Adrenal gland (tissue), 12 donors: ENCODE data around the gene CDC42SE1. TPM values are rescaled to one million over a fixed set of nuclear protein-coding genes. Genes with fewer than 3 reads are reported as not detected.

ENCODE experiments used
- DNase-seq, 7 donors: peaks; one replicate each; pipeline ENCODE4 v3.0.0-alpha.2; 2019 to 2020
- H3K27ac ChIP-seq, 5 donors: fragments of 200-600 bp; sonication (generic) in 4 of 5; 1 replicate in 3 of 5; 2 replicates in 2 of 5; pipeline versions ENCODE4 v1.5.1 to v1.8.0; 2016 to 2020; ENCODE audit warnings: mild to moderate bottlenecking in 1 of 5
- H3K27me3 ChIP-seq: fragments of 200-600 bp; 2 replicates; pipeline ENCODE4 v1.8.0; 2021
- H3K36me3 ChIP-seq, 2 donors: fragments of 200-600 bp; replicated peaks in 1 of 2; 1 replicate in 1 of 2; 2 replicates in 1 of 2; pipeline versions ENCODE4 v1.5.1 to v1.8.0; 2018 to 2022
- H3K4me1 ChIP-seq, 2 donors: fragments of 200-600 bp; replicated peaks in 1 of 2; 1 replicate in 1 of 2; 2 replicates in 1 of 2; pipeline versions ENCODE4 v1.5.1 to v1.8.0; 2018 to 2021
- H3K4me3 ChIP-seq, 4 donors: fragments of 200-600 bp; sonication (generic) in 3 of 4; one replicate each; pipeline ENCODE4 v1.5.1; 2016 to 2018
- H3K9me3 ChIP-seq, 3 donors: fragments of 200-600 bp; sonication (generic) in 1 of 3; replicated peaks in 1 of 3; 1 replicate in 2 of 3; 2 replicates in 1 of 3; pipeline versions ENCODE4 v1.5.1 to v1.8.0; 2016 to 2021
- POLR2A ChIP-seq, 2 donors: fragments of 450-650 bp; IDR thresholded peaks; one replicate each; pipeline ENCODE4 v1.6.1; 2017; ENCODE audit warnings: antibody characterized with exemption in 2 of 2, mild to moderate bottlenecking in 2 of 2, moderate library complexity in 1 of 2
- WGBS, 4 donors: extraction: QIAGEN DNeasy Blood & Tissue Kit in 2 of 4; methylation state at CpG; one replicate each; pipeline versions ENCODE4 v1.1.5 to v1.1.7; 2013 to 2017; 5-methylcytosine and 5-hydroxymethylcytosine counted together
- intact Hi-C, 2 donors: fragments of 100-400 bp; cut with DNase I; formaldehyde crosslinking; loops; one replicate each; pipeline versions ENCODE4 v1.14.1 to v1.15.0; 2022 to 2023
- polyA plus RNA-seq, 3 donors: library from polyadenylated mRNA; stranded (reverse); fragments of 200-250 nt in 2 of 3; fragments of 350-450 nt in 1 of 3; fragmentation: Illumina TruSeq in 1 of 3; extraction: RNeasy Lipid Tissue Mini Kit (QIAGEN cat#74804) in 1 of 3; gene quantifications; one replicate each; pipeline ENCODE4 v1.2.3, GENCODE V29; 2013 to 2014
- total RNA-seq, 9 donors: library from RNA; depleted of rRNA in 4 of 9; stranded (reverse); fragments of >200 nt in 4 of 9; fragments of 120-200 nt in 1 of 9; fragmentation: NEBNext Ultra II Directional in 1 of 9; extraction: Animal tissue kit (Norgen Biotek cat#: 25700) in 1 of 9; gene quantifications; one replicate each; pipeline versions ENCODE4 v1.1.0 to v1.2.4, GENCODE V29; 2013 to 2023
- TF ChIP-seq, protein P1 (sequence below), 6 experiments: fragments of 450-650 bp in 4 of 6; fragments of 200-600 bp in 2 of 6; sonication (generic) in 1 of 6; IDR thresholded peaks; 1 replicate in 5 of 6; 2 replicates in 1 of 6; pipeline versions ENCODE4 v1.5.1 to v1.8.0; 2016 to 2021; ENCODE audit warnings: antibody characterized with exemption in 6 of 6, mild to moderate bottlenecking in 2 of 6, moderate library complexity in 1 of 6
- donor health status: healthy with polysubstance abuse.
- donor health status: Bipolar disorder and iron deficiency.
- donor health status: DM: yes; HTN: yes; CAD: no.
- donor health status: DM: no; HTN: no; CAD: no.
- donor health status: DM: no; HTN: no; CAD: no.
- donor health status: DM: yes; HTN: yes; CAD: no.

CDC42SE1 gene
- total and polyA plus RNA-seq, 12 donors = 45.5 to 125 (median 85.9) TPM

DNA sequence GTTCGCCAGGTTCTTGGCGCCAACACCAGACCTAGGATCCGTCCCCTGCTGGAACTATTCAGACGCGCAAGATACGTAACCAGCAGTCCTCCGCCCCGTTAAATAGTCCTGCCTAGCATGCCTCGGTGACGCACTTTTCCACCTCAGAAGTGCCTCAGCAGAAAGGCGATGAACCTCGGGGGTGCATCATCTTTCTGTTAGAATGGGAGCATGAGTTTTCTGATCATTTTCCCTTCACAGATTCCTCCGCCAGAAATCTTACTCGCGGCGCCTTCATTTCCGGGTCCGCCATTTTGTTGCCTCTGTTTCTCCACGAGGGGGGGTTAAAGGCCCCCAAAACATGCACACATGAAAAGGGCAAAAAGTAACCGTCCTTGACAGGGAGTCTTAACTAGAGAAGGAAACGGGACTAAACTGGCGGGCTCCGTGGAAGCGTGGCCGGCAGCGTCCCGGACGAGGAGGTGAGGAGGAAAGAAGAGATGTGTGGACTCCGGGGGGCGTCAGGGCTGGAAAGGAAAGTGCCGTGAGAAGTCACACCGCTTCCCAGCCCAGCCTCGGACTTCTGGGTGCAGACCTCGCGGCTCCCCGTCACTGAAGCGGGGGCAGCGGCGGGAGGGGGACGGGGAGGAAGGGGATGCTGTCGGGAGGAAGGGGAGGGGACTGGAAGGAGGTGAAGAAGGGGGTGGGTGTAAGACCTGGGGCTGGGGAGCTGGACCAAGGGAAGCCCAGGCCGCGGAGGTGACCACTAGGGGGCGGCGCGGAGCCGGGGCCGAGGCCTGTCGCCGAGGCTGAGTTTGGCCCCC, 11.3 kb upstream of the CDC42SE1 start, which contains the start of gene GABPB2:
TSS of gene GABPB2 (plus strand) at position 288 of the 803 bp plus-strand sequence. CDS start 17,429 bp downstream, outside the sequence.
- Histone ChIP-seq H3K27me3 (no peaks in the 10 kb centered on the region), H3K36me3 (peaks cover 0 to 4% of the 10 kb centered on the region in 2 donors), H3K9me3 (no peaks in the 10 kb centered on the region), H3K4me3 (peak within 1 kb of the TSS; percentile 5 to 75 (median 66)), H3K4me1 (peaks cover 0 to 17% of the 10 kb centered on the region in 2 donors), H3K27ac (peak within 1 kb of the TSS; percentile 96 to 100 (median 98))
- TF ChIP-seq, protein P1, sequence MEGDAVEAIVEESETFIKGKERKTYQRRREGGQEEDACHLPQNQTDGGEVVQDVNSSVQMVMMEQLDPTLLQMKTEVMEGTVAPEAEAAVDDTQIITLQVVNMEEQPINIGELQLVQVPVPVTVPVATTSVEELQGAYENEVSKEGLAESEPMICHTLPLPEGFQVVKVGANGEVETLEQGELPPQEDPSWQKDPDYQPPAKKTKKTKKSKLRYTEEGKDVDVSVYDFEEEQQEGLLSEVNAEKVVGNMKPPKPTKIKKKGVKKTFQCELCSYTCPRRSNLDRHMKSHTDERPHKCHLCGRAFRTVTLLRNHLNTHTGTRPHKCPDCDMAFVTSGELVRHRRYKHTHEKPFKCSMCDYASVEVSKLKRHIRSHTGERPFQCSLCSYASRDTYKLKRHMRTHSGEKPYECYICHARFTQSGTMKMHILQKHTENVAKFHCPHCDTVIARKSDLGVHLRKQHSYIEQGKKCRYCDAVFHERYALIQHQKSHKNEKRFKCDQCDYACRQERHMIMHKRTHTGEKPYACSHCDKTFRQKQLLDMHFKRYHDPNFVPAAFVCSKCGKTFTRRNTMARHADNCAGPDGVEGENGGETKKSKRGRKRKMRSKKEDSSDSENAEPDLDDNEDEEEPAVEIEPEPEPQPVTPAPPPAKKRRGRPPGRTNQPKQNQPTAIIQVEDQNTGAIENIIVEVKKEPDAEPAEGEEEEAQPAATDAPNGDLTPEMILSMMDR (IDR thresholded peaks at IDR 0.05) = peak; percentile 75 to 93 (median 86)
- peak; percentile 10 to 51 for TF ChIP-seq POLR2A (IDR thresholded peaks at IDR 0.05)
- 0 to 2% (median 1%) methylated on average over 31 to 50 of the region's 50 CpGs for WGBS, 4 donors
- intact Hi-C loops = no loop called here
- peak; percentile 94 to 97 (median 95) for DNase-seq

DNA sequence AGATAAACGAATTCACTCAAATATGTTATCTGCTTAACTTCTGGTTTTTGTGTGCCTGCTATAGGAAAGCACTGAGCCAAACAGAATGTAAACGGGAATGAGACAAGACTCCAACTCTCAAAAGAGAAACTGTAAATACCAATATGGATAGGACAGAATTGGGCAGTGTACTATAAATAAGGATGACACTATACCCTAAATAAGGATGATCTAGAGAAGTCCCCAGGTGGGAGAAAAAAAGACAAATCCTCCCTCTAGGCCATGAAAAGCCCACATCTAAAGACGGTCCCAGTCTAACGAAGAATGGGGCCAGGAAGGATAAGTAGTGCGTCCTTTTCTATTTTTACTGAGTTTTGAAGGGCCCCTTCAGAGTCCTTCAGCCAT, 9.7 kb upstream of the CDC42SE1 start:
- H3K4me1 ChIP-seq = peaks cover 0 to 17% of the 10 kb centered on the region in 2 donors

DNA sequence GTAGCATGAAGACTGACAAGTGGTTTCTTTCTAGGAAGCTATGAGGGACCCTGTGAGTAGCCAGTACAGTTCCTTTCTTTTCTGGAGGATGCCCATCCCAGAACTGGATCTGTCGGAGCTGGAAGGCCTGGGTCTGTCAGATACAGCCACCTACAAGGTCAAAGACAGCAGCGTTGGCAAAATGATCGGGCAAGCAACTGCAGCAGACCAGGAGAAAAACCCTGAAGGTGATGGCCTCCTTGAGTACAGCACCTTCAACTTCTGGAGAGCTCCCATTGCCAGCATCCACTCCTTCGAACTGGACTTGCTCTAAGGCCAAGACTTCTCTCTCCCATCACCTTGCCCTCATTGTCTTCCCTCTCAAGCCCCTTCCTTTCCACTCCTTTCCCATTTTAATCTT, 7.8 kb upstream of the CDC42SE1 start:
- intact Hi-C loops = no loop called here

More for the DNA sequence above, 9.7 kb upstream of the CDC42SE1 start:
- no peaks in the 10 kb centered on the region for H3K36me3 ChIP-seq
- H3K27ac ChIP-seq = peak overlapping the region in 1 of 5 donors; percentile 100
- no peak overlapping the region for H3K4me3 ChIP-seq
- no peaks in the 10 kb centered on the region for H3K9me3 ChIP-seq
- DNase-seq = no peak
- no peaks in the 10 kb centered on the region for H3K27me3 ChIP-seq
- TF ChIP-seq POLR2A (IDR thresholded peaks at IDR 0.05) = no peak
- intact Hi-C loops = no loop called here
- 90 to 94% (median 91%) methylated on average over 5 of the region's 5 CpGs for WGBS, 4 donors

DNA sequence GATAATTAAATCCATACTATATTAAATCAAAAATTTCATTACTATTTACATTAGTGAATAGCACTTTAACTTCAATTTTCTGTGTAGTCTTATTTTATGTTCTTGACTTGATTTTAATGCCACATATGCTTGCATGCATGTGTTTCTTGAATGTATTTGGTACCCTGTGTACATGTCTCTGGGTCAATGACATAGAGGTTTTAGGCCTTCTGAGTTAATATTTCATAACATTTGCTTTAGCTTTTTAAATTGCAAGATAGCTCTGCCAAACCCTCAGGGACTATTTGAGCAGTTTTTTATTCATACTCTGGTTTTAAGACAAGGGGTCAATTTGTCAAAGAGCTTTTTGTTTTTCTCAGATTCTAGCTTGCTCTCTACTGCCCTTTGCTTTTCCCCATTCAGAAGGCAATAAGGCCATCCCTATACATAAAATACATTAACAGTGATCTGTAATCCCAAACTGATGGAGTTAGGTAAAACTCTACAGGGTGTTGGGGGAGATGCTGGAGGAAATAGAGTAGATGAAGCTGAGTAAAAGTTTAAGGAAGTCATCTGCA, 5.7 kb upstream of the CDC42SE1 start:
- Histone ChIP-seq H3K9me3 (no peaks in the 10 kb centered on the region), H3K36me3 (no peaks in the 10 kb centered on the region), H3K27me3 (no peaks in the 10 kb centered on the region), H3K4me1 (peaks cover 4 to 8% of the 10 kb centered on the region in 2 donors), H3K4me3 (no peak overlapping the region), H3K27ac (no peak overlapping the region)
- DNase-seq = no peak
- TF ChIP-seq POLR2A (IDR thresholded peaks at IDR 0.05) = no peak
- TF ChIP-seq, protein P1 (IDR thresholded peaks at IDR 0.05) = no peak
- intact Hi-C loops = no loop called here

More for the DNA sequence above, 7.8 kb upstream of the CDC42SE1 start:
- no peaks in the 10 kb centered on the region for H3K27me3 ChIP-seq
- peaks cover 0 to 17% of the 10 kb centered on the region in 2 donors for H3K4me1 ChIP-seq
- no peaks in the 10 kb centered on the region for H3K9me3 ChIP-seq
- H3K36me3 ChIP-seq = no peaks in the 10 kb centered on the region
- DNase-seq = no peak
- no peak overlapping the region for H3K4me3 ChIP-seq
- 60 to 69% (median 63%) methylated on average over 4 of the region's 4 CpGs for WGBS, 4 donors
- no peak overlapping the region for H3K27ac ChIP-seq
- TF ChIP-seq POLR2A (IDR thresholded peaks at IDR 0.05) = no peak
- TF ChIP-seq, protein P1 (IDR thresholded peaks at IDR 0.05) = no peak
